ENCODE measurements around the gene GTF2H2. TPM values are rescaled to one million over a fixed set of nuclear protein-coding genes. Genes with fewer than 3 reads are reported as not detected.
"Not testable (repeated sequence)": the region's sequence is repeated elsewhere in the genome, so short reads cannot be mapped to it uniquely, and the experiment has no call there.

GTF2H2 gene
- polyA plus RNA-seq, 1 donor from 2014 or later = 32.5 TPM

DNA sequence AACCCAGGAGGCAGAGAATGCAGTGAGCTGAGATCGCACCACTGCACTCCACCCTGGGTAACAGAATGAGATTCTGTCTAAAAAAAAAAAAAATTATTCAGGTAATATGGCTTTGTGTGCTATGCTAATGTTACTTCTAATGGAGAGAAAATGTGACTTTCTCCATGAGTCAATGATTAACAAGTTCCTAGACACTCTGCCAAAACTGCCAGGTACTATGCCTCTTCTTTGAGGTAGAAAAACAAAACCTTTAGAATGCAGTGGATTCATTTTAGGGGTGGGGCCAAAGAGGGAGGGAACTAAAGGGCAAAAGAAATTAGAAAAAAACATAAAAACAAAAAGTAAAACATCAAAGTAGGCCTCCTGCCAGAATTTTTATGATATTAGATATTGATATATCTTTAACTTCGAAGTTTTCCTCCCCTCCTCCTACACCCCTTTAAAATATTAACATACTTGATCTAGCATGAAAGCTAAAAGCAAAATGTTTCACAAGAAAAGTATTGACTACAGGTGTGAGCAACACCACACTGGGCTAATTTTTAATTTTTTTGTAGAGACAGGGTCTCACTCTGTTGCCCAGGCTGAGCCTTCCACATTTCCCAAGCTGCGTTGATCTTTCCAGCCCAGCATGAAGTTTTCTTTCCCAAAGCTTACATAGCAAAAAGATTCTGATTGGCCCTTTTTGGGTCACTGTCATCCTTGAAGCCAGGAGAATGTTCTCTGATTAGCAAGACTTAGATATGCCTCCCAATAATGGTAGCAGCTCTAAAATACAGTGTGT is 17.0 kb upstream of the GTF2H2 start:
- not testable (repeated sequence) for H3K9ac ChIP-seq (ENCODE audit: low read length); H3K79me2 ChIP-seq (replicated peaks; ENCODE audit: insufficient read depth, low read length); H3K4me2 ChIP-seq (ENCODE audit: low read length); H3K27ac ChIP-seq (ENCODE audit: low read length); H3K9me2 ChIP-seq (ENCODE audit: insufficient read depth, low read length); H3K27me3 ChIP-seq (ENCODE audit: insufficient read depth, low read depth, low read length); H3F3A ChIP-seq (ENCODE audit: insufficient read depth, low read length, poor library complexity, severe bottlenecking); H3K36me3 ChIP-seq (ENCODE audit: insufficient read depth, low read length); H2AFZ ChIP-seq (ENCODE audit: low read depth, low read length); H4K20me1 ChIP-seq (ENCODE audit: insufficient read depth); H3K9me3 ChIP-seq (ENCODE audit: low read length); H3K4me3 ChIP-seq (ENCODE audit: low read length)

DNA sequence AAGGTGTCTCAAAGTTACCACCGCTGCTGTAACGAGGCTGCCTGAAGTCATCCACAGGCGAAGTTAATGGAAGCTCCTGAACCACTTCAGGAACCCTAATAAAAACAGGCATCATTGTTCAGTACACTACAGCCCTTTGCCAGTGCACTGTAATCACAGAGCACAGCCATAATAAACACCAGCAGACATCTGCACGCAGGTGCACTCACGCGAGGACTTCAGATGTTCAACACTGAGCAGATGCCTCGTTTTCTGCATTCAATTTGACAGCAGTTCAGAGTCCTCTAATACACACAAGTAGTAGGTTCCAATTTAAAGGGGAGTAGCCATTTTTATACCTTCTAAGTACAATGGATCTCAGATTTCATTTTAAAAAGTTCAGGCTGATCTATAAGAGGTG is 15.4 kb upstream of the GTF2H2 start:
- not testable (repeated sequence) for H4K20me1 ChIP-seq (ENCODE audit: insufficient read depth); H3K9me3 ChIP-seq (ENCODE audit: low read length); H3K9ac ChIP-seq (ENCODE audit: low read length); H3K36me3 ChIP-seq (ENCODE audit: insufficient read depth, low read length); H3K9me2 ChIP-seq (ENCODE audit: insufficient read depth, low read length); H3K4me2 ChIP-seq (ENCODE audit: low read length); H3F3A ChIP-seq (ENCODE audit: insufficient read depth, low read length, poor library complexity, severe bottlenecking); H3K27ac ChIP-seq (ENCODE audit: low read length); H2AFZ ChIP-seq (ENCODE audit: low read depth, low read length); H3K79me2 ChIP-seq (replicated peaks; ENCODE audit: insufficient read depth, low read length); H3K27me3 ChIP-seq (ENCODE audit: insufficient read depth, low read depth, low read length); H3K4me3 ChIP-seq (ENCODE audit: low read length)

DNA sequence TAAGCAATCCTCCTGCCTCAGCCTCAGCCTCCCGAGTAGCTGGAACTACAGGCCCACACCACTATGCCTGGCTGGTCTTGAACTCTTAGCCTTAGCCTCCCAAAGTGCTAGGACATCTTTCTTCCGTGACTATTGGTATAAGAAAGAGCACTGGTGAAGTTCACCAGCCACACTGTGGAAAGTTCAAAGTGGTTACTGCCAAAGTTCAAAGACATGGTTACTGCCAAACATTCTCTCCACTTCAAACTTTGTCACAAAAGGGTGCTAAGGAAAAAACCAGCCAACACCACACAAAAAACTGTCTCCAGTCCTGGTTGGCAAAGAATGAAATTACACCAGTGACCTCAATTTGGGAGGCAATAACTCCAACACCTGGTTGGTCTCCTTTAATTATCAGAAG is 14.9 kb upstream of the GTF2H2 start:
- not testable (repeated sequence) for H3K4me2 ChIP-seq (ENCODE audit: low read length); H3K9me2 ChIP-seq (ENCODE audit: insufficient read depth, low read length); H2AFZ ChIP-seq (ENCODE audit: low read depth, low read length); H3K79me2 ChIP-seq (replicated peaks; ENCODE audit: insufficient read depth, low read length); H4K20me1 ChIP-seq (ENCODE audit: insufficient read depth); H3K27ac ChIP-seq (ENCODE audit: low read length); H3F3A ChIP-seq (ENCODE audit: insufficient read depth, low read length, poor library complexity, severe bottlenecking); H3K9me3 ChIP-seq (ENCODE audit: low read length); H3K36me3 ChIP-seq (ENCODE audit: insufficient read depth, low read length); H3K4me3 ChIP-seq (ENCODE audit: low read length); H3K27me3 ChIP-seq (ENCODE audit: insufficient read depth, low read depth, low read length); H3K9ac ChIP-seq (ENCODE audit: low read length)

DNA sequence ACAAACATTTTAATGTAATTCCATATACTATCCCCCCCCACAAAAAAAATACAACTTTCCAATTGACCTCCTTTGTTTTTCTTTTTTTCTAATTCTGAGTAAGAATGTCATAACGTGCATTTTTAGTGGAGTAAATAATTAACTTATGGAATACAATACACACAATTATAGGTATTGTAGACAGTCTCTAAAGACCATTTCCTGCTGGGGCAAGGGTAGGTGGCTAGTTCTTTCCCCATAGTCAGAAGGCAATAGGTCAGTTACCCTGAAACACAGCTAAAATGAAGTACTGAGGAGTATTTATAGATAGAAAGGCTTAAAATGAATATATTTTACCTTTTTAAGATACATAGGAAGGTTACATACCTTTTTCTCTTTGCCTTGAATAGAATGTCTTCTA is 6.2 kb downstream of the GTF2H2 start:
- H3K4me3 ChIP-seq (ENCODE audit: low read length); H3F3A ChIP-seq (ENCODE audit: insufficient read depth, low read length, poor library complexity, severe bottlenecking); H3K79me2 ChIP-seq (replicated peaks; ENCODE audit: insufficient read depth, low read length); H3K9me3 ChIP-seq (ENCODE audit: low read length); H3K27ac ChIP-seq (ENCODE audit: low read length); H4K20me1 ChIP-seq (ENCODE audit: insufficient read depth); H3K9ac ChIP-seq (ENCODE audit: low read length); H3K4me2 ChIP-seq (ENCODE audit: low read length); H3K36me3 ChIP-seq (ENCODE audit: insufficient read depth, low read length); H2AFZ ChIP-seq (ENCODE audit: low read depth, low read length); H3K9me2 ChIP-seq (ENCODE audit: insufficient read depth, low read length); H3K27me3 ChIP-seq (ENCODE audit: insufficient read depth, low read depth, low read length): not testable (repeated sequence)

GRCh38 chr5:71059426-71059825 is 8.1 kb downstream of the GTF2H2 start:
- H3K4me2 ChIP-seq (ENCODE audit: low read length); H2AFZ ChIP-seq (ENCODE audit: low read depth, low read length); H3K9ac ChIP-seq (ENCODE audit: low read length); H3F3A ChIP-seq (ENCODE audit: insufficient read depth, low read length, poor library complexity, severe bottlenecking); H3K36me3 ChIP-seq (ENCODE audit: insufficient read depth, low read length); H3K4me3 ChIP-seq (ENCODE audit: low read length); H3K79me2 ChIP-seq (replicated peaks; ENCODE audit: insufficient read depth, low read length); H3K27ac ChIP-seq (ENCODE audit: low read length); H3K27me3 ChIP-seq (ENCODE audit: insufficient read depth, low read depth, low read length); H3K9me3 ChIP-seq (ENCODE audit: low read length); H4K20me1 ChIP-seq (ENCODE audit: insufficient read depth); H3K9me2 ChIP-seq (ENCODE audit: insufficient read depth, low read length): not testable (repeated sequence)

DNA sequence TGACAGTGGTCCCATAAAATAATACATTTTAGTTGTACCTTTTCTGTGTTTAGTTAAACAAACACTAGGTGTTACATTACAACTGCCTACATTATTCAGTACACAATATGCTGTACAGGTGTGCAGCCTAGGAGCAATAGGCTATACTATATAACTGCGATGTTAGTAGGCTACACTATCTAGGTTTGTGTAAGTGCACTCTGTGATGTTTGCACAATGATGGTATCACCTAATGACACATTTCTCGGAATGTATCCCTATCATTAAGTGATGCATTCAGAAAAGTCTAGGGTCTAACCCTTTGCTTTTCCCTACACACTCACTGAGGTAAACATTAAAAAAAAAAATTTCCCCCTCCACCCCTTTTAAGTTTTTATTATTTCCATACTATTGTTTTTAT is 22.7 kb downstream of the GTF2H2 start:
- H3K9ac ChIP-seq (ENCODE audit: low read length); H2AFZ ChIP-seq (ENCODE audit: low read depth, low read length): not testable (repeated sequence)

GRCh38 chr5:71044128-71044527 is 23.3 kb downstream of the GTF2H2 start:
- H3K9ac ChIP-seq (ENCODE audit: low read length); H4K20me1 ChIP-seq (ENCODE audit: insufficient read depth); H3K4me2 ChIP-seq (ENCODE audit: low read length); H3K27me3 ChIP-seq (ENCODE audit: insufficient read depth, low read depth, low read length); H3K9me2 ChIP-seq (ENCODE audit: insufficient read depth, low read length); H3K4me3 ChIP-seq (ENCODE audit: low read length); H2AFZ ChIP-seq (ENCODE audit: low read depth, low read length); H3K27ac ChIP-seq (ENCODE audit: low read length); H3K79me2 ChIP-seq (replicated peaks; ENCODE audit: insufficient read depth, low read length); H3K36me3 ChIP-seq (ENCODE audit: insufficient read depth, low read length); H3F3A ChIP-seq (ENCODE audit: insufficient read depth, low read length, poor library complexity, severe bottlenecking); H3K9me3 ChIP-seq (ENCODE audit: low read length): not testable (repeated sequence)

More for the DNA sequence above, 22.7 kb downstream of the GTF2H2 start:
- H3K9me3 ChIP-seq (ENCODE audit: low read length); H3K9me2 ChIP-seq (ENCODE audit: insufficient read depth, low read length); H3K4me2 ChIP-seq (ENCODE audit: low read length); H3K27ac ChIP-seq (ENCODE audit: low read length); H3K27me3 ChIP-seq (ENCODE audit: insufficient read depth, low read depth, low read length); H3K4me3 ChIP-seq (ENCODE audit: low read length); H3F3A ChIP-seq (ENCODE audit: insufficient read depth, low read length, poor library complexity, severe bottlenecking); H3K79me2 ChIP-seq (replicated peaks; ENCODE audit: insufficient read depth, low read length); H4K20me1 ChIP-seq (ENCODE audit: insufficient read depth); H3K36me3 ChIP-seq (ENCODE audit: insufficient read depth, low read length): not testable (repeated sequence)

- H3K4me3 ChIP-seq (ENCODE audit: low read length); H3K9me3 ChIP-seq (ENCODE audit: low read length); H3K36me3 ChIP-seq (ENCODE audit: insufficient read depth, low read length); H3K9me2 ChIP-seq (ENCODE audit: insufficient read depth, low read length); H2AFZ ChIP-seq (ENCODE audit: low read depth, low read length); H3K9ac ChIP-seq (ENCODE audit: low read length); H3K79me2 ChIP-seq (replicated peaks; ENCODE audit: insufficient read depth, low read length); H3F3A ChIP-seq (ENCODE audit: insufficient read depth, low read length, poor library complexity, severe bottlenecking); H3K27ac ChIP-seq (ENCODE audit: low read length); H3K27me3 ChIP-seq (ENCODE audit: insufficient read depth, low read depth, low read length); H4K20me1 ChIP-seq (ENCODE audit: insufficient read depth); H3K4me2 ChIP-seq (ENCODE audit: low read length): not testable (repeated sequence)
Measured at GRCh38 chr5:71031046-71031776, 36.3 kb downstream of the GTF2H2 start.
